GM21717 (cell line): ENCODE measurements around the gene CAMK1D.

Experiments used
- ATAC-seq: cut with Tn5 transposase; IDR thresholded peaks from one replicate; pipeline ENCODE4 v1.9.1; 2021; ENCODE audit warnings: mild to moderate bottlenecking, moderate library complexity; ENCODE audit not compliant: unreplicated experiment

The CAMK1D gene

DNA sequence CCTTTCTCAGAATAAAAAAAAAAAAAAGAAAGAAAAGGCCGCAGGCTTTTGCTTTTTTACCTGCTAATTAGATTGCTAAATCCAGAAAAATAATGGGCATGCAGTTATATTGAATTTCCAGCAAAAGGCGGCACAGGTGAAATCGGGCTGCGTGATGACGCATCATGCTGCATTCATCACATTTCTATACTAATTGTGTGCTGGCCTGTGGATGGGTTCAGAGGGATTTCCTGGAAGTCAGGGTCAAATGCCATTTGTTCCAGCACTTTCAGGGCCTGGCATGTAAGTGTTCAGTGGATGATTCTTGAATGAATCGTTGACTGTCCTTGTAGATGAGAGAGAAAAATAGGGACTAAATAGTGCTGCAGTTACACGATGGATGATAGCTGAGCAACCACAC lies 292.7 kb downstream of the CAMK1D start:
- ATAC-seq: no peak

DNA sequence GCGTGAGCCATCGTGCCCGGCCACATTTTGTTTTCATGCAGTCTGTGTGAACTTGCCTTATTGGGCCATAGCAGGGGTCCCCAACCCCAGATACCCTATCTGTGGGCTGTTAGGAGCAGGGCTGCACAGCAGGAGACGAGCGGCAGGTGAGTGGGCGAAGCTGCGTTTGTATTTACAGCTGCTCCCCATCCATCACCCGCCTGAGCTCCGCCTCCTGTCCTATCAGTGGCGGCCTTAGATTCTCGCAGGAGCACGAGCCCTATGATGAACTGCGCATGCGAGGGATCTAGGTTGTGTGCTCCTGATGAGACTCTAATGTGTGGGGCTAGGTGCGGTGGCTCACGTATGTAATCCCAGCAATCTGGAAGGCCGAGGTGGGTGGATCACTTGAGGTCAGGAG lies 293.9 kb downstream of the CAMK1D start:
- ATAC-seq: no peak

DNA sequence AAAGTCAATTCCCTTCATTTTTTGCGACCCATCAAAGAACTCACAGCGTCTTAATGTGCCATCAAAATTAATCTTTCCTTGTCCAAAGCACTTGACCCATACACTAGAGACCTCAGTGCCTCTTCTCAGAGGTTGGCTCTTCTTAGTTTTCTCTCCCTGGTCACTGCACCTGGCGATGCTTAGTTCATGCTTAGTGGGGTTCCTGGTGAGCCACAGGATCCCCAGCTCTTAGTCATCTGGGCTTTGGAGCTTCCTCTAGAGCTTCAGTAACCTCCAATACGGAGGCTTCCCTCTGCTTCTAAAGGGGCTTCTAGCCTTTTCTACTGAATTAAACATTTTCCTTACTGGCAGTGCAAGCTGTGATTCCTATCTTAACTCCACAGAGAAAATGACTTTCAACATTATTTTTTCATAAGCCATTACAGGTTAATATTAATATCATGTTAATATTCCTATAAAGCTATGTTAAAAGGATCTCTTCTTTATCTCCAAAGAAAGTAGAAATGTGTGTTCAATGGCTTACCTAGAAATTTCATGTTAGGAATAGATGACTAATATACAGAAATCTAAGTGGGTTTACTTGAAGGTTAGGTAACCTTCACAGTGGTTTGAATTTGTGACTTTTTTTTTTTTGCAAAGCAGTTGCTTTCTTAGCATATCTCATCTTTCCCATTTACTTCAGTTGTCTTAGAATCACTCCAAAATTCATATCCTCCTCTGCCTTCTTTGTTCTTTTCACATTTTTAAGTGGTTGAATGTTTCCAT lies 295.2 kb downstream of the CAMK1D start:
- ATAC-seq: no peak

DNA sequence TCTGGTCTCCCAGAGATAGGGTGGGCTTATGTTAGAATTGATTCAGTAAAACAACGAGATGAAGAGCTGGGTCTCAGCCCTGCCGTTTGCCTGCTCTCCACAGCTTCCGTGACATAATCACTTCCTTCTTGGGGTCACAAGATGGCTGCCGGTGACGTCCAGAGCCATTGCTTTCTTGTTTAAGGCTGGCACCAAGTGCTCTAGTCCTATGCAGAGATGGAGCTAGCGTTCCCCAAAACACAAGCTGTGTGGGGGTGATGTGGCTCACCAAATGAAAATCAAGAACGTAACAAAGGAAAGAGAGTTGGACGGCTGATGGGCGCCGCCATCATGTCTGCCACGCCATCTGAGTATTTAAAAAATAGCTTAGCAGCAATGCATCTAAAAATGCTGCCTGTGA lies 296.1 kb downstream of the CAMK1D start:
- ATAC-seq: no peak

DNA sequence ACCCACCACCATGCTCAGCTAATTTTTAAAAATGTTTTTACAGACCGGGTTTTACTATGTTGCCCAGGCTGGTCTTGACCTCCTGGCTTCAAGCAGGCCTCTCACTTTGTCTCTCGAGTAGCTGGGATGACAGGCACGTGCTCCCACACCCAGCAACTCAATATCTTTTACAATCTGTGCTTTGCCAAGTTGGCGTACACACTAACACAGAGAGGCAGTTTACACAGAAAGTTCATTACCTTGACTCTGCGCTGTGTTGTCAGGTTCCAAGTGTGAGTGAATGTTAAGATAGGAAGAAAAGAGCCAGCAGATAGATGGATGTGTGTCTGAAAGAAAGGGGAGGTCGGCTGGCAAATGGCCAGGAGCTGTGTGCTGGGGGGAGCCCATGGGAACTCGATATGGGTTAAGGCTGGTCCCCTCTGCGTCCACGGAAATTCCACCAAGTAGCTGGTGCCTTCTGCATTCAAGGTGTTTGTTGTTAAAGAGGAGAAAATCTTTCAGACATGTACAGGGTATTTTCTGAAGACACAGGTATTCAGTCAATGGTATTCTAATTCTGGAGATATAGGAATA lies 299.8 kb downstream of the CAMK1D start:
- no peak for ATAC-seq

DNA sequence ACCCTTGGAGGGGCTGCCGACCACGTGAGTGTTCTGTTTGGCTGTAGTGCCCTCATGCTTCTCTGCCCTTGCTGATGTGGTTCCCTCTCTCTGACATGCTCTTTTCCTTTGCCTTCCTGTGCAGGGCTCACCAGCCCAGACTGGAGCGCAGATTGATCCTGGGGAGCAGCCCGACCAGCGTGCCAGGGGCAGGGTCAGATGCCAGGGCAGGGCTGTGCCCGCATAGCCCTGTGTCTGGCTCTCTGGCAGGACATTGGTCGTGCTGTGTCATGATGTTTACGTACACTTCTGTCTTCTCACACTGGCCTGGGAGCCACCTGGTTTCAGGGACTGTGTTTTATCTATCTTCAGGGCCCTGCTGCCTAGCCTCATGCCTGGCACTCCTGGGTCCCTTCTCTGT lies 300.8 kb downstream of the CAMK1D start:
- no peak for ATAC-seq

DNA sequence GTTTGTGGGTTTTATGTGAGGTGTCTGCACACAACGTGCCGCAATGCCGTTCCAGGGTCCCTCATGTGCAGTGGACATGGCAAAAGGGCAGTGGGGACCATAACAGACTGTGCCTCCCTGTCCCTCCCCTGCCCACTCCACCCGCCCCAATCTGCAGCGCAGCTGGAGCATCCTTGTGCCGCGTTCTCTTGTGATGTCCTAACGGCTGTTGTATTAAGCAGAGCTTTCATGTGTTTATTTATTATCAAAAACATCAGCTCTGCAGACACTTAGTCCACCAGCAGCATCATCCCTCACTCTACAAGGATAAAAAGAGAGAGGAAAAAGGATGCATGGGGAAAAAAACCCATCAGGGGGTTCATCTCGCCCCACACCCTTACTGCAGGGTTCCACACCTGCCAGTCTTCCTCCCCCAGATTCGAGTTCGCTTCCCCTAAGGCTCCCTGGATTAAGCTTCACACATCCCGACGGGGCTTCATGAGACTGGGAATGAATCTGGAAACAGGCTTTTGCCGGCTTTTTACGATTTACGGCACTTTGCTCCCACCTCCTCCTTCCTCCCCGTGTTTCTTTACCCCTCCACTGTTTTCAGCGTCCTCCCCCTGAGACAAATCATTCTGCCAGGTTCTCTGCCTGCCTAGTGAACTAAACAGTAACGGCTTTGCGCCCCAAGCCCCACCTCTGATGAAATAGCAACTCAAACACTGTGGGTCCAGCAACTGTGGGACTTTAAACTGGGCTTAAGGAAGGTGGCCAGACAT lies 301.4 kb downstream of the CAMK1D start:
- no peak for ATAC-seq

DNA sequence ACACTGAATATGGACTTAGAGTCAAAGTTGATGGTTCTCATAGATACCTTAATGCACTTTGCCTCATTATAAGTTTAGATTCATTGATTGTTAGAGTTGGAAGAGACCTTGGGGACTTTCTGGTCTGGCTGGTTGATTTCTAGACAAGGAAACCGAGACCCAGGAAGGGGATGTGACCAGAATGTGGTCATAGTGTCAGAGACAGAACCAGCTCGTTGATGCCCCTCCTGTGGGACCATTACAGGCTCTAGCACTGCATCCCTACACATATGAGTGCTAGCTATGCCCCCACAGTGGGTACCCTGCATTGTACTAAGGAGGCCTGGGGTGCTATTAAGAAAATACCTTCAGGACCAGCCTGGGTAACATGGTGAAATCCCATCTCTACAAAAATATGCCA lies 306.6 kb downstream of the CAMK1D start:
- ATAC-seq: no peak

DNA sequence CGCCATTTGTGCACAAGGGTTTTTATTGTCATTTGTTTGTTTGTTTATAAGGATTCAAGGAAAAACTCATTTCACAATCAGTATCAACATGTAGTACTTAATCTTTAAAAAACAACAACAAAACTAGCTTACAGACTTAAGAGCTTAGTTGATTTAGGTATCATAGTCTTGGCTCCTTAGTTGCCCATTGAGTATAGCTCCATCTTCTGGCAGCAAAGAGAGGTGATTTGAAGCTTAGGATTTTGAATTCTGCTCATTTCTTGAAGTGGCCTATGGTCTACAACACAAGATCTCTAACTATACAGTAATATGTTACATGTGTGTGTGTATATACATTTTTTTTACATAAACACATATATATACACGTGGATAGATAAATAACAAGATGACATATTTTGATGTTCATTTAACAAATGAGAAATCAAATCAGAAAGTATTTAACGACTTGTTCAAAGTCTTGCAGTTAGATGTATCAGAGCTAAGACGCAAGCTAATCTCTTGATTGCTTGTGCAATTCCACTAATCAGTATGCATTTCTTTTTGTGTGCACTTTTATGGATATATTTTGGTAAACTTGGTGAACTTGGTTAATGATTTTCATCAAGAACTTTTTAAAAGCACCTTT lies 307.3 kb downstream of the CAMK1D start:
- ATAC-seq: no peak

DNA sequence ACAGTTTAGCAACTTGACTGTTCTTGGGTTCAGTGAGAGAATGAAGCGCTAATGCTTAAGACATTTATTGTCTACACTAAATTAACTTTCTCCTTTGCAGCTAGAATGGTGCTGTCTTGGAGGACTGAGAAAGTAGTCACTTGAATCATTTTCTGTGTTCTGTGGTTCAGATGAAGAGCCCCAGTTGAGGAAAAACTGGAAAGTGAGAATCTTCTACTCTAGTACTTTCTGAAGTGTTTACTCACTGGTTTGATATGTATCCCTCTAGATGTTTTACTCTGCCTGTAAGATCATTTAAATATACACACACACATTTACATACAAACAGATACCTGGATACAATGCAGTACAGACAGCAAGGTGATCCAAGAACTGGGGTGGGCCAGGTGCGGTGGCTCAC lies 308.1 kb downstream of the CAMK1D start:
- ATAC-seq: no peak

DNA sequence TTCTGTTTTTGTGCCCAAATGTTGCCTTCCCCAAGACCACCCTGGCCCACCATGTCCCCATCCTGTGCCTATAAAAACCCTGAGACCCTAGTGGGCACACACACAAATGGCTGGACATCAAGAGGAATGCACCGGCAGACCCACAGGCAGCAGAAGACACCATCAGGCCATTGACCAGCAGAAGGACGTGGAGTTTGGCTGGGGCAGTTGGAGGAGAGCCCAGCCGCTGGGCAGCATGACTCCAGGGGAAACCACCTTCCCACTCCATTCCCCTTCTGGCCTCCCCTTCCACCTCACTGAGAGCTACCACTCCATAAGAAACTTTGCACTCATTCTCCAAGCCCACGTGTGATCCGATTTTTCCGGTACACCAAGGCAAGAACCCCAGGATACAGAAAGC lies 309.2 kb downstream of the CAMK1D start:
- no peak for ATAC-seq

DNA sequence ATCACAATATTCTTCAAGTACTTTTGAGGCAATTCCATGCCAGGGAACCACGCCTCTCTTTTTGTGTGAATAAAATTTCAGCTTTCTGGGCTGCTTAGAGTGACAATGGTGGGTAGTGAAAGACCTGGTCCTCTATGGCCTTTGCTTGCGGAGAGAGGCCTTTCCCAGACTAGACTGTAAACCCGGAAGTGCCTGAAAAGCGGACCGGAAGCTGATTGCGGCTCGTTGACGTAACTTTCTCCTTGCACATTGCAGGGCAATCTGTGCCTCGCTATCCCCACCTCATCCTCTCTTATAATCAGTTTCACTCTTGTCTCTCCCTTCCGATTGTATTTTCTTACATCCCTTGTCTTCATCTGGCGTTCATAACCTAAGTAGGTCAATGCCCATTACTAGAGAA lies 310.4 kb downstream of the CAMK1D start:
- no peak for ATAC-seq

DNA sequence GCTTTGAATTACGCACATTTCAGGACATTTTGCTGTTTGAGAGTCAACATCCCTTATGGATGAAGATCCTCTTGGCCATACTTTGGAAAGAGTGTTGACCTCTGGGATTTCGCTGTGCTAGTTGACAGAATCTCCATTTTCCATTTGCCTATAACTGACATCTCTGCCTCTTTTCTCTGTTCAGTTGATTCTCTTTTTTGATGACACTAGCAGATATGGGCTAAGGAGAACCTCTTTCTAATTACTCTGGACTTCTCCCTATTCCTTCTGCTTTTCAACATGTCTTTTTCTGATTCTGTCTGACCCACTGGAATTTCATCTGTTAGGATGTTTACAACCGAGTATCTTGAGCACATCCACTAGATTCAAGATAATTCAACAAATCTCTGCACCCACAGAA lies 311.5 kb downstream of the CAMK1D start:
- ATAC-seq: no peak

DNA sequence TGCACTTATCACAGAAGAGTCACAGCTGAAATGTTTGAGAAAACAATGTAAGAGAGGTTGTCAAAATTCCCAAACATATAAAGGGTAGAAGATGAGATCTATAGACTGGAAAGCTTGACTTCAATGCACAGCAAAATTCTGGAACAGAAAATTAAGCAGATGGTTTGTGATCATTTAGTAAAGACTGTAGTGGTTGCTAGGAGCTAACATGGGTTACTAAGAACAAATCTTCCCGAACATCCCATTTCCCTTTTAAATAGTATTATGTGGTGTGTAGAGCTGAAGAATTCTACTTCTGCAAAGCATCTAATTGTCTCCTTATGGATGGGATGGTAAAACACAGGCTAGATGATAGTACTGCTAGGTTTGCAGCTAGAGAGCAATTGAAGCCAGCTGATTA lies 312.3 kb downstream of the CAMK1D start:
- no peak for ATAC-seq

DNA sequence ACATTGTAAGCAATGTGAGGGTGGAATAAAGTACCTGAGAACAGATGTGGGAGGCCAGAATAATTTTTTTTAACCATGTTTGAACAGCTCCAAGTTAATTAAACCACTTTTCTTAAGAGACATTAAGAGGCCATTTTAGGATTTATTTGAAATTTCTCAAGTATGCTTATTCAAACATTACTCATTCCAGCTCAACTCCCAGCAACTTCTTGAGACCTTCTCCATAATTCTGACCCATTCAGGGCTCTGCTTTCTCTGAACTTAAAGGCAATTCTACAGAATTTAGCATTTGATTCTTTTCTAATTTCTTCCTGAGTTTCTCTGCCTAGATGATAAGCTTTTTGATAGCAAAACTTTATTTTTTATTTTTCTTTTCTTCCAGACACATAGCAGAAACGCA lies 314.5 kb downstream of the CAMK1D start:
- ATAC-seq: no peak

DNA sequence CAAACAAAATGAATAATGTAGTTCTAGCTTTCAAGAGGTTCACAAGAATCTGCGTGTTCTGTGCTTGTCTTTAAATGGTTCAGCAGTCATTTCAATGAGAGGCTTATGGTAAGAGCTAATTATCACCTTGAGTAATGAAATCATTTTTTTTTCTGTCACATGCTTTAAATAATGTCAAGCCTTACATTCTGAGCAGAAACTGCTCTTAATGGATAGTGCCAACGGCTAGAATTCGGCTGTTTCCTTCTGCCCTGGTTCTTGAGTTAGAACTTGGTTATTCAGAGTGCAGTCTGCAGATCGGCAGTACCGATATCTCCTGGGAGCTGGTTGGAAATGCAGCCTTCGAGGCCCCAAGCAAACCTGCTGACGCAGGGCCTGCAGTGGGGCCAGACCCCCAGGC lies 316.2 kb downstream of the CAMK1D start:
- ATAC-seq: no peak

DNA sequence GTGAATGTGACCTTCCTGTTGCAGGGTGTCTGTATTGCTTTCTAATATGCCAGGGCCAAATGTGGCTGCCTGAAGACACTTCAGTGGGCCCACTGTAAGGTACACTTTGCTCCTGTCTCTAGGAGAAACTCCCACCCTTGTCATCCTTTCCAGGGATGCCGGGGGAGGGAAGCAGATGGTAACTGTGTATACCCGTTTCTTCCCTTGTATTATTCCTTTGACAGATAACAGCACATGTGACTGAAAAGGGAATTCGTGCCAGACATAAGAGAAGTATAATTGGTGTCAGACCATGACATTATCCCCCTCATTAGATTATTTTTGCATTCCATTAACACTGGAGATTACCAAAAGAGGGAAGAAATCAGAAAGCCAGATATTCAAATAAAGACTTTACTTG lies 317.7 kb downstream of the CAMK1D start:
- no peak for ATAC-seq

DNA sequence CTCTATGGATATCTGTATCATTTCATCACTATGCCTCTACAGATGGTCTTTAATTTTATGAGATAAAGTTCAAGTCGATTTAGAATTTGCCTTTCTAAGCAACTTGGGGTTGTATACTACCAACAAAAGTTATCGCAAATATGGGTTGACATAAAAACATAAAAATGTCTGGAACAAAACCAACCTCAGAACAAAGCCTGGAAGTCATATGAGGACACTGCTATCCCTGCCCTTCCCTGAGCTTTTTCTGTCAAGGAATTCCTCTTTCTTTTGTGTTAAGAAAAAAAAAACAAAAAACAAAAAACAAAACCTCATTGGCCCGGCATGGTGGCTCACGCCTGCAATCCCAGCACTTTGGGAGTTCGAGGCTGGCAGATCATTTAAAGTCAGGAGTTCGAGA lies 319.3 kb downstream of the CAMK1D start:
- no peak for ATAC-seq

DNA sequence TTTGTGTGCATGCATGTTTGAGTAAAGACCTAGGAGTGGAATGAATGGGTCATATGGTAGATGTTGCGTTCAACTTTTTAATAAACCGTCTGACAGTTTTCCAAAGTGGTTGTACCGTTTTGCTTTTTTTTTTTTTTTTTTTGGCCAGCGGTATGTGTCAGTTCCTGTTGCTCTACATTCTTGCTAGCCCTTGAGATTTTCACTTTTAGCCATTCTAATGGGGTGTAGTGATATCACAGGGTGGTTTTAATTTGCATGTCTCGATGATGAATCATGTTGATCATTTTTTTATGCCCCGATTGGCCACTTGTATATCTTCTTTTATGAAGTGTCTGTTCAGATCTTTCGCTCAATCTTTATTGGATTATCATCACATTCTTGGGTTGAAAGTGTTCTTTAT lies 320.7 kb downstream of the CAMK1D start:
- ATAC-seq: no peak

DNA sequence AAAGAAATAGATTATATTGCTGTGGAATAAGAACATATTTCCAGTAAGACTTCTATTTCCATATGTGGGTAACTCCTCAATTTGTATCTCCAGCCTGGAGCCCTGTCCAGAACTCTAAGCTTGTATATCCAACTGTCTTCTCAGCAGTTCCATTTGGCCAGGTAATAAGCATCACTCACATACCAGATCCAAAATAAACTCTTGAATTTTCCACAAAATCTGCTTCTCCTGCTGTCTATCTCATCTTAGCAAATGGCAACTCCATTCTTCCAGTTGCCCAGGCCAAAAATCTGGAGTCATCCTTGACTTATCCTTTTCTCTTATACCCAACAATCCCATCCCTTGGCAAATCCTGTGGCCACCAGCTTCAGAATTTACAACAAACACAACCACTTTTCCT lies 325.8 kb downstream of the CAMK1D start:
- ATAC-seq: no peak

DNA sequence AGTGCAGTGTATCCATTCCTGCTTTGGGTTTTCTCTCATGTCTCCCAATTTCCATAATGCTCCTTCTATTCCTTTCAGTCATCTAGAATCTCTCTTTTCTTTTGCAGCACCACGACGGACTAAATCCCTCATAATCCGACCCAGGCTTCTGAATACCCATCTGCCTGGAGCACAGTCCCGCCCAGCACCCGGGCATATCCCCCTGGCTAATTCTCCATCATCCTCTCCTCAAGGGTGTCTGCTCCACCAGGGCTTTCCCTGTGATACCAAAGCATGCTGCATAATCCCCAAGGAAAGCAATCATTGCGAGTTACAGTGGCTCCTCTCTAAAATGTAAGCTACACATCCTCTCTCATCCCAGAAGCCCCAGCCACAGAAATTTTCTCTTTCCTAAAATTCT lies 330.3 kb downstream of the CAMK1D start:
- no peak for ATAC-seq

DNA sequence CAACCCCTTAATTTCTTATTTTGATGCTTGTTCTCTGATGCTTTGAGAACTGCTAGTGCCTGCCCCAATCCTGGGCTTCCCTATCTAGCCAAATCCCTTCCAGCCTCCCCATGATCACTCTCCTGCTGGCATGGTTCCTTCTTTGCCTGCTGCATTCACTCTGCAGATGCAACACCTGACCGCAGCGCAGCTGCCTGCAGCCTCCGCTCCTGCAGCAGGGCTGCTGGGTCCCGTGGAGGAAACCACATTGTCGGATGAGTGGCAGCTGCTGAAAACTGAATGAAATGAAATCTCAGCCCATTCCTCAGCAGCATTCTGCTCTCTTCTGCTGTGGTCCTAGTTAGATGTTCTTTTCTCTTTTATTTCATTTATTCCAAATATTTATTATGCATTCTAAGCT lies 331.9 kb downstream of the CAMK1D start:
- ATAC-seq: no peak
